ENCODE results near the gene TBC1D16.

The TBC1D16 gene

DNA sequence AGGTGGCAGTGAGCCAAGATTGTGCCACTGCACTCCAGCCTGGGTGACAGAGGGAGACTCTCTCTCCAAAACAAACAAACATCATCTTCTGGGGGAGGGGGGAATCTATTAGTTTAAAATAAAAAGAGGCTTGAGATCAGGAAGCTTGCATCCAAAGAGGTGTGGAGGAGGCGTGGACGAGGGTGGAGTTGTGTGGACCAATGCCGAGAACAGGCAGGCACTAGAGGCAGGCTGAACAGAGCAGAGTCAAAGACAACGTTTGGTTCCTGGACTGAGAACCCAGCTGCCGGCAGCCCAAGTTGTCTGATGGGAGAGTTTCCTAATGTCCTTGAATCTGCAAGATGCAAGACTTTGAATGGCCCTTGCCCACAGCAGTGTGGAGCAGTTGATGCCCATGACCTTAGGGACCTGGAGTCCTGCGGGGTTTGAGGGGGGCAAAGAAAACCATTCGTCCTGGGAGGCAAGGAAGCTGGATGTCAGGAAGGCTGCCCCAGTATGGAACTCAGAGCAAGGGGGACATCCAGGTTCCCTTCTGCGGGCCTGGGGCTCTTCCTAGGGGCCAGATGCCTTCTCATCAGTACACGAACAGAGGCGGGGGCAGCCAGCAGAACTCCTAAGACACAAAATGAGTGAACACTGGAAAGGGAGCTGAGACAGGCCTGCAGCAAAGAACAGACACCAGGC, 9.2 kb downstream of the TBC1D16 start:
- DNase-seq (ENCODE audit: insufficient read length, low spot score): no peak
- no peak for FAIRE-seq

DNA sequence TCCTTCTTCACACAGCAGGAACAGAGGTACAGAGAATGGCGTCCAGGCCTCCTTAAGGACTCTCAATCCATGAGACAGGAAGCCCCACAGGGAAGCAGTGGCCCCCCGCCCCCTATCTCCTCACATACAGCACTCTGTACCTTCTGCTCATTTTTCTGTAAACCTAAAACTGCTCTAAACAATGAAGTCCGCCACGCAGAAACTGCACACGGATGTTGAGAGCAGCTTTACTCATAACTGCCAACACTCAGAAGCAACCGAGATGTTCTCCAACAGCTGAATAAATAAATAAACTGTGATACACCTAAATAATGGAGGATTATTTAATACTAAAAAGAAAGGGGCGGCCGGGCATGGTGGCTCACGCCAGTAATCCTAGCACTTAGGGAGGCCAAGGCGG, 9.9 kb downstream of the TBC1D16 start:
- FAIRE-seq: no peak

DNA sequence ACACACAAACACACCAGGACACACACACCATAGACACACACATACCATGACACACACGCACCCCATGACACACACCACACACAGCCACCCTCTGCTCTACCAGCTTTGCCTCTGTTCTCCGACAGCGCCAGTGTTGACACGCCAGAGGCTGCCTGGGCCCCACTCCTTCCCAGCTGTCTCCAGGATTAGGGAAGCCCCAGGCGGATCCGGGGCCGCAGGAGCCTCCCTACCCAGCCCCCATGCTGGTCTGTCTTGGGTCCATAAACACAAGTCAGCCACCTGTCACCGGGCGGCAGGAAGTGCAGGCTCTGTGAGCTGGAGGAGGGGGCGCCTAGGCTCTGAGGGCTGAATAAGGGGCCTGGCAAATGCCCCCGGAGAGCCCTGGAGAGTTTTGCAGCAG, 10.5 kb downstream of the TBC1D16 start:
- no peak for DNase-seq (ENCODE audit: insufficient read length, low spot score)
- no peak for FAIRE-seq

More for the DNA sequence above, 9.9 kb downstream of the TBC1D16 start:
- no peak for DNase-seq (ENCODE audit: insufficient read length, low spot score)

DNA sequence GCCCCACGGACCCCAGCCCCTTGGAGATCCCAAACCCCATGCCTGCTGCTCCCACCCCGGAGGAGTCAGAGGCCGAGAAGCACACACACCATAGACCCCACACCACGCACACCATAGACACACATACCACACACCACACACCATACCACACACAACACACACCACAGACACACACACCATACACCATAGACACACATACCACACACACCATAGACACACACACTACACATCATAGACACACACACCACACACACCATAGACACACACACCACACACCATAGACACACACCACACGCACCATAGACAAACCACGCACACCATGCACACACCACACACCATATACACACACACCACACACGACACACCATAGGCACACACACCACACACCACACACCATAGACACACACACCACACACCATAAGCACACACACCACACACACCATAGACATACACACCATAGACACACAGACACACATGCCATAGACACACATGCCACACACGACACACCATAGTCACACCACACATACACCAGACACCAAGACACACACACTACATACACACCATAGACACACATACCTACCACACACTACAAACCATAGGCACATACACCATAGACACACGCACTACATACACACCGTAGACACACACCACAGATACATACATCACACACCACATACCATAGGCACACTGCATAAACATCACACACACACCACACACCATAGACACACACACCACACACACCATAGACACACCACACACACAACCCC, 11.3 kb downstream of the TBC1D16 start:
- peak; percentile 100 for FAIRE-seq

DNA sequence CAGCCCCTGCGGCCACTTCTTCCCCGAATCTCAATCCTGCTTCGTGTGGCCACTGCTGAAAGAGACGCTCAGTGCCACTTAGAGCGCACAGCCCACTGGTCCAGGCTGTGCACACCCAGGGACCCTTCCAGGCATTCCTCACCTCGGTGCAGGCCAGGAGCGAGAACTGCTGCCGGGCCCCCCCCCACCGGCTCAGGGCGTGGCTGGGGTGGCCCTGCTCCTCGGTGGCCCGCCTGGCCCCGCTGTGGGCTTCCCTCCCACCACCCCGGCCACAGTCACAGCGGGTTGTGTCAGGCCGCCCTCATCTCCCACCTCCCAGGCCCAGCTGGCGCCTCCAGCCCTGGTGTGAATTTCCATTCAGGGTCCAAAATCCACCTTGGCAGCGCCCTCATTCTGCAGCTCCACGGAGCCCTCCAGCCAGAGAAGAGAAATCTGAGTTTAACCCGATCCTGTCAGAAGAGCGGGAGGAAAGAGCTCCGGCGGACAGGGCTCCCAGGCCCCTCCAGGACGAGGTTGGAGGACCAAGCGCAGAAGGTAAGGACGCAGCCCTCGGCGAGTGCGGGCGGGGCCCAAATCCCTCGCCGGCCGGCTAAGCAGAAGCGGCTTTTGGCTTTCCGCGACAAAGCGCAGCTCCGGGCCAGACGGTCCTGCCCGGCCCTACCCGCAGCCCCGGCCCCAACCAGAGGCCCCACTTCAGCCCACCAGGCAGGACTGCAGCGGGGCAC, 12.0 kb downstream of the TBC1D16 start:
- FAIRE-seq (no peak), DNase-seq (ENCODE audit: insufficient read length, low spot score) (no peak)

More for the DNA sequence above, 11.3 kb downstream of the TBC1D16 start:
- no peak for DNase-seq (ENCODE audit: insufficient read length, low spot score)

DNA sequence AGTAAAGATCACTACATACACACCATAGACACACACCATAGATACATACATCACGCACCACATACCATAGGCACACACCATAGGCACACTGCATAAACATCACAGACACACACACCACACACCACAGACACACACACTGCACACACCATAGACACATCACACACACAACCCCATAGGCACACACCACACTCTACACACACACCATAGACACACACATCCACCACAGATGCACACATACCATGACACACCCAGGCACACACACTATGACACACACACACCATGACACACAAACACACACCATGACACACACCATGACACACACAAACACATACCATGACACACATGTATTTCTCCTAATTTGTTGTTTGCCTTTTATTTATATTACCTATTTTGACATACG, 14.1 kb downstream of the TBC1D16 start:
- peak; percentile 96 for FAIRE-seq
- no peak for DNase-seq (ENCODE audit: insufficient read length, low spot score)

DNA sequence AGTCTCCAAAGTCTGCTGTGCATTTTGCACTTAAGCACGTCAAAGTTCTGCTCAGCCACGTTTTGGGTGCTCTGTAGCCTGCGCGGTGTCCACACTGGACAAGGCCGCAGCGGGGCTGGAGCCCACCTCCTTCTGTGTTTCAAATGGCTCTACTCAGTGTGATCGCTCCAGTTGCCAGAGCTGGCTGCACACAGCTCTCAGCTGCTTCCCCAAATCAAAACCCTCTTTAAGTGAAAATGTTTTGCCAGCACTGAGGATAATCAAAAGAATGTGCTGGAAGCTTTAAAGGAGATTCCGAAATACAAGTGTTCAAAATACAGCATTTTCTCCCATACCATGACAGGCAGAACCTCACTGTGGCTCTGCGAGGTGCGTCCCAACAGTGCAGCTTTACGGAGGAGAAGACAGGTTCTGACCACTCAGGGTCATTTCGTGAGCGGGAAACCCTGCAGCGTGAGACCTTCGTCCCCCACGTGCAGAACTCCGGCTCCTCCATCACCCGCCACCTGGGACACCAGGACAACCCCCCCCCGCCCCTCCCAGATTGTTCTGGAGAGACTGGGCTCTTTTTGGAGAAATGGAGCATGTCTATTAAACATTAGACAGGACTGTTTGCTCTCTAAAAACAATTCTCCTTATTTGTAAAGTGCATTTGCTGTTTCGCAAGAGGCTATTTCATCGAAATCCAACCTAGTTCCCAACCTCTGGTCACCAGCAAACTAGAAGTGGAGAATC, 16.6 kb downstream of the TBC1D16 start:
- FAIRE-seq (no peak), DNase-seq (ENCODE audit: insufficient read length, low spot score) (no peak)

DNA sequence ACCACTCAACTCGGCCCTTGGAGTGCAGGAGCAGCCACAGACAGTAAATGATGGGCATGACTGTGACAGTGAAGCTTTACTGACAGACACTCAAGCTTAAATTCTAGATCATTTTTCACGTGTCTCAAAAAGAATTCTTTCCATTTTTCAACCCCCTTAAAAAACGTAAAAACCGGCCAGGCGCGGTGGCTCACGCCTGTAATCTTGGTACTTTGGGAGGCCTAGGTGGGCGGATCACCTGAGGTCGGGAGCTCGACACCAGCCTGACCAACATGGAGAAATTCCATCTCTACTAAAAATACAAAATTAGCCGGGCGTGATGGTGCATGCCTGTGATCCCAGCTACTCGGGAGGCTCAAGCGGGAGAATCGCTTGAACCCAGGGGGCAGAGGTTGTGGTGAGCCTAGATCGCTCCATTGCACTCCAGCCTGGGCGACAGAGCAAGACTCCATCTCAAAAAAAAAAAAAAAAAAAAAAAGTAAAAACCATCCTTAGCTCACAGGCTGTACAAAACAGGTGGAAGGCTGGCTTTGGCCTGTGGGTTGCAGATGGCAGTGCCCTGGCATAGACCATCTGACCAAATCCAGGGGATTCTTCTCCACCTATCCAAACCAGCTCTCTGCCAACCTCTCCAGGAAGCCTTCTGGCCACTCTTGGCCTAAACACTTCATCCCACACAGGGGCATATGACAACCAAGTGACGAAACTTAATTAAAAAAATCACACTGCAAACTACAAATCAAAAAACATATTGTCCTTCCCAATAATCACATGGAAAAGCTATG, 18.3 kb downstream of the TBC1D16 start:
- FAIRE-seq: no peak
- DNase-seq (ENCODE audit: insufficient read length, low spot score): no peak

DNA sequence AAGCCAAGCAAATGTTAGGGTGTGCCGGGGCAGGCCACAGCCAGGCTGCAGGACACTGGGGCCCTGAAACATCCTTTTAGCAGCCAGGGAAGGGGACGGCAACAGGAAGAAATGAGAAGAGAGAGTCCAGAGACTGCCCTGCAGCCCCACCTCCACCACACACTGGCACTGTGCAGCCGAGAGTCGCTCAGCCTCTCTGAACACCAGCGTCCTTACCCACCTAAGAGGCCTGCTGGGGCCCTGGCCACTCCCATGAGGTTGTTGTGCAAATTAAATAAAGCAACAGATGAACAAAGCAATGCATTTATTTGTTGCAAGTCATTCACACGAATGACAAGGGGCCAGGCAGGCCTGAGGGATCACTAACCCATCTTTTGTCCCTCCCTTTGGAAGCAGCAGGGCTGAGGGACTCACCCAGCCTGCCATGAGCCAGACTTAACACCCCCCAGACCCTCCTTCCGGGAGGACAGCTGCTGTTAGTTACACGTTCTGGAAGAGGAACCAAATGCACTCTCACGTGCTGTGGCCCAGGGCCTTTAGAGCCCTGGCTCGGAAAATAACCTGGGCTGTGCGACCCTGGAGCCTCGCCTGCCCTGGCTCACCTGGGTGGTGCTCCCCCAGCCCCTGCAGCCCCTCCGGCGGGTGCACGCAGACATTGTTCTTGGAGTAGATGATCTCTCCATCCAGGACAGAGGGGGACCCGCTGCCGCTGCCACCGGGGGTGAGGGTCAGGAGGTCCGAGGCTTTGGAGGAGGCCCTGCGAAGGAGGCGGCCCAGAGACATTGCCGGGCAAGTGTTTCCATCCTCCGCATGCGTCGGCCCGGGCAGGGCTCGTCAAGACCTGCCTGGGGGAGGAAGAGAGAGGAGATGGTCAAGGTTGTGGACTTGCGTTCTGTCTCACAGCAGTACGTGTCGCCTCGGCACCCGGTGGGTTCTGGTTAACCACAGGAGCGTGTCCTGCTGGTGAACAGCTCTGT, 22.6 kb downstream of the TBC1D16 start:
- peak; percentile 40 for FAIRE-seq
- DNase-seq (ENCODE audit: insufficient read length, low spot score): no peak

DNA sequence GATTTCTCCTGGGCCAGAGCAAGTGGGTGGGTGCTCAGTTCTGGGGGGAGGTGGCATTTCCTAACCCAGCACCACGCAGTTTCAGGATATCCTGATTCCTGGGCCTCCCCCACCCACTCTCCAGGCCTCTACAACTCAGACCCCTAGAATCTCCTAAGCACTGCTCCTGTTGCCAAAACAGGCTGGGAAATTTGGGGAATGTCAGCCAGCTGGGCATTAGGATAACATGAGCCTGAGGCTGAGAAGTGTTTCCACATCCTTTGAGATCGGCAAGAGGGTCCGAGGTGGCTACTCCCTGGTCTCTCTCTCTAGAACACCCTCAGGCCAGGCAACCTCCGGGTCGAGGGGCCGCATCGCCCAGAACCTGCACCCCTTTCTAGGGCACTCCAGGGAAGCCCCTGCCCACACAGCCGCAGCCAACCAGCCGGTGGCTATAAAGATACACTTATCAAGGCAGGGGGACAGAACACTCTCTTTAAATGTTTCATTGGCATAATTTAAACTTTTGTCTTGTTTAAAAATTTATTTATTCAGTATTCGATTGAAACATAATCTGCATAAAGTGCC, 23.6 kb downstream of the TBC1D16 start:
- FAIRE-seq: no peak
- no peak for DNase-seq (ENCODE audit: insufficient read length, low spot score)

DNA sequence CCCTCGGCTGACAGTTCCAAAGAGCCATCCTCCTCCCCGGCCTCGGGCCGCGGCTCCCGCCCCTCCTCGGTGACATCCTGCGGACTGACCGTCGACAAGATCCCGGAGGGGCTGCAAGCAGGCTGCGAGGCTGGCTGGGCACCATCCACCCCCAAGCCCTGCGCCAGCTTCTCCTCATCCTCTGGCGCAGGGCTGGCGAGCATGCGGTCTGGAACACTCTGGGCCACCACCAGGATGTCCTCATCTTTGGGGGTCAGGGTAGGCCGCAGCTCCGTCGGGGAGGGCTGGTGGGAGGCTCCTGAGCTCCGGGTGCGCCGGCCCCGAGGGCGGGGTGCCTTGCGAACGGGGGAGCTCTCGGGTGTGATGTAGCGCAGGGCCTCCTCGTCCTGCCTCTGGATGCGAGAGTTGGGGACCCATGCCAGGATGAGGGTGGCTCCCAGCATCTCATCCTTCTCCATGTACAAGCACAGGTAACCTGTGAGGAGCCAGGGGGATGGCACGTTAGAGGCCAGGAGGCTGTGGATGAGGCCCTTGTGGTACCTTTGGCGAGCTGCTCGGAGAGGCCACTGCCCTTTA, 25.3 kb downstream of the TBC1D16 start:
- FAIRE-seq (no peak), DNase-seq (ENCODE audit: insufficient read length, low spot score) (no peak)

DNA sequence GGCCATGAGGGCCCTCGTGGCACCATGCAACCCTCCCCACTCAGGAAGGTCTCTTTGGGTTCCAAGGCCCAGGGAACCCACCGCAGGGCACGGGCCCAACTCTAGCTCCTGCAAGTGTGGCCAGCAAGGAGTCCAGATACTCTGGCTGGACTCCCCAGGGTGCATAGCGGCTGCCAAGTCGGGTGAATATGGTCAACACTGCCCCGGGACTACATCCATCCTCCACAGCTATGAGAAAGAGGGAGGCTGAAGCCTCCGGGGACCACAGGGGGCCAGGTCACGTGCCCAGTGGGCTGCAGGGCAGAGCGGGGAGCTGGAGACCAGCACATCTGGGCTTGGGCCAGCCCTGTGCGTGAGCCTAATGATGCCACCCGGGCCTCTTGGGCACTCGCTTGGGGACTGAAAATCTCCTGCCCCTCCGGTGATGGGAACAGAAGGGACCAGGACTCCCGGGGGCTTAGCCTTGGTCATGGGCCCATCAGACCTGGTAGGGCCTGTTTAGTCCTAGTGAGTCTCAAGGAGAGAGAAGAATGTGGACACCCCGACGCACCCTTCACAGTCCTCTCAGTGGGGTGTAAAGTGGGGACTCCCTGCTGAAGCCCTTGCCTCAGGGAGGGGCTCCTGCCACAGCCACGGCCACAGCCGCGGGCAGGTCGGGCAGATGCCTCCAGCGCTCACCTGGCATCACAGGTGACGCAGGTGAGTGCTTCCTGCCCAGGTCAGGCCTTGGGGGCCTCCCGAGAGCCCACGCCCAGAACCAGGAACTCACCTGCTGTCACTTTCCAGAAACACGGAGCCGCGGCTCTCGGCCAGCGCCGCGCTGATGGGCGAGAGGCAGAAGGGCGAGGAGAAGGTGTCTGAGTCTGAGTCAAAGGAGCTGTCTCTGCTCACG, 26.0 kb downstream of the TBC1D16 start:
- FAIRE-seq (no peak), DNase-seq (ENCODE audit: insufficient read length, low spot score) (no peak)

DNA sequence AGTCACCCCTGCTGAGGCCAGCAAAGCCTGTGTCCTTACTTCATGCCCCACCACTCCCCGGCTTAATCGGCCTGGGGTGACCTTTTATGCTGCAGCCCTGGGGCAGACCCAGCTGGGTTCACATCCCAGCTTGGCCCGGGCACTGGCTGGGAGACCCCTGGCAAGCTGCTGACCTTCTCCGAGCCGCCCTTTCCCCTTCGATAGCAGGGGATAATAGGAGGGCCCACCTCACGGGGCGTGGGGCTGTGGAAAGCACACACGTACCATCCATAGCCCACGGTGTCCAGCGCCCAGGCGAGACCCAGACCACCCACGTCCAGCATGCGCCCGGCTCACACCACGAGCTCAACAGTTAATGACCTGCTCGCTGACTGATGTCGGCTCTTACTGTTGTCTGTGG, 26.8 kb downstream of the TBC1D16 start:
- FAIRE-seq (no peak), DNase-seq (ENCODE audit: insufficient read length, low spot score) (no peak)

DNA sequence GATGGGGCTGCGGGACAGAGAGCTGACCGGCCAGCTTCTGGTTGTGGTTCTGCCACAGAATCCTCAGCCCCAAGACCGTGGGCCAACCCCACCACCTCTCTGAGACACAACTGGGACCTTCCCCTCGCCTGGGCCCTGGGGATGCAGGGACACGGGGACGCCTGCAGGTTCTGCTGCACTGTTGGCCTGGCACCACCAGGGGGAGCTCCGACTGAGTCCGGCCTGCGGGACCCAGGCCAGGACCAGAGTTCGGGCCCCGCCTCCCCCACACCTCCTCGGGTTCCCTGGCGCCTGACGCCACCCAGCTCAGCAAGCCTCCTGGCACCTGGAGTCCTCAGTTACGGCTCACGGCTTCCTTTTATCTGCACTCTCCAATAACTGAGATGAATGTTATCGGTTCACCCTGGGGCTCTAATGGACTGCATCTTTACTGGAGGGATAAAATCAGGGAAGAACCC, 27.3 kb downstream of the TBC1D16 start:
- DNase-seq (ENCODE audit: insufficient read length, low spot score) (peak; percentile 84), FAIRE-seq (no peak)

DNA sequence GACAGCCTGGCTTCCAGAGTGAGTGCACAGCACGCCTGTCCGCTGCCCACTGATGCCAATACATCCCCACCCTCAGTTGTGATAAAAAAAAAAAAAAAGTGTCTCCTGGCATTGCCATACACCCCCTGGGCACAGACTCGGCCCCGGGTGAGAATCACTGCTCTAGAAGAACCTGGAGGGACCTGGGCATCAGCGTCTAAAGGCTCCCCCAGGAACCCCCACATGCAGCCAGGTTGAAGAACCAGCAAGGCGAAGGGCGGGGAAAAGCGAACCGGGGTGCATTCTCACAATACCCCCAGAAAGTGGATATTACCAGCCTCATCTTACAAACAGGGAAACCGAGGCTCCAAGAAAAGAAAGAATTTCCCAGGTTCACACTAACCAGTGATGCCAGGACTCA, 27.7 kb downstream of the TBC1D16 start:
- no peak for DNase-seq (ENCODE audit: insufficient read length, low spot score)
- FAIRE-seq: no peak

DNA sequence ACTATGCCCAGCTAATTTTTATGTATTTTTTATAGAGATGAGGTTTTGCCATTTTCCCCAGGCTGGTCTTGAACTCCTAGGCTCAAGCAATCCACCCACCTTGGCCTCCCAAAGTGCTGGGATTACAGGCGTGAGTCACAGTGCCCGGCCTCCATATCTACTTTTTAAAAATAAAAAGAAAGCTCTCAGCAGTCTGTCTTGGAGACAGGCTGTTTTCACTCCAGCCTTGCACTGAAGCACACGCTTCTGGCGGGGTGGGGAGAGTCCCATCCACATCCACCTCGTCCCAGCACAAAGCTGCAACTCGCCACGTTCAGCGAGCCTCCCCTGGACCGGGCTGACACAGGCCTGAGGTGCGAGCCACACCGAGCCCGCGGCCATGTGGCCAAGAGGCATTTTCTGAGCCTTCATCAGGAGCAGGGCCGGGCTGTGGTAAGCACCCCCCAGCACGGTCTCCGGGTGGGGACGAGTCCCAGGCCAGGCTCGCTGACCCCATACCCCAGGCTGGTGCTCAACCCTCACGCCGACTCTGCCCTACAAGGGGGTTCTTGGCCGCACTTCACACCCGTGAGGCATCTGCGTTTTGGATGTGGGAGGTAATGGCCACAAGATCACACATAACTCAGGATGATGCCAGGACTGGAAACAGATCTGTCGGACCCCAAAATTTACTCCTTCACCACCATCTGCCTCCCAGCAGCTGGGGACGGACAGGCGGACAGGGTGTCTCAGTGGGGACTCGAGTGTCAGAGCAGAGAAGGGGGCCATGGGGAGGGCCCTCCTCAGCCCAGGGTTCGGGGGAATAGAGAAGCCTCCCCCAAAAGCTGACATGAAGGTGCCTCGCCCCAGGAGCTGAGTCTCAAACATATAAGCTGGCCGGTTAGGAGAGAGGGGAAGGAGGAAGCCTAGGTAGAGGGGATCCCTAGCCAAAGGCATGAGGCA, 28.6 kb downstream of the TBC1D16 start:
- FAIRE-seq (no peak), DNase-seq (ENCODE audit: insufficient read length, low spot score) (no peak)

Measured in HTR-8/SVneo (cell line).